ENCODE results near the gene ZDHHC11B.

- TF ChIP-seq CTCF (IDR thresholded peaks at IDR 0.05) (no peak), POLR2A (IDR thresholded peaks at IDR 0.05) (no peak)
These were observed 113.9 kb downstream of the ZDHHC11B start for GRCh38 chr5:670396-671270.

Data from right lobe of liver (tissue), 4 donors.